22Rv1 (cell line): ENCODE results near the gene ERFL.

Experiments used
- CTCF ChIP-seq: fragments of 450-650 bp; IDR thresholded peaks from 2 replicates; pipeline ENCODE4 v1.5.1; 2017; ENCODE audit warnings: mild to moderate bottlenecking
- ZFX ChIP-seq: fragments of 450-650 bp; IDR thresholded peaks from 2 replicates; pipeline ENCODE4 v1.6.1; 2017; ENCODE audit warnings: antibody characterized with exemption, borderline replicate concordance

- TF ChIP-seq CTCF (no peak), ZFX (no peak)
These were observed 38.4 kb downstream of the ERFL start for GRCh38 chr19:41889896-41890295.
